HG03039 (cell line): ENCODE data around the gene RNH1.

Experiments
- ATAC-seq: cut with Tn5 transposase; IDR thresholded peaks from one replicate; pipeline ENCODE4 v1.9.1; 2021; ENCODE audit warnings: mild to moderate bottlenecking, moderate library complexity; ENCODE audit not compliant: unreplicated experiment

RNH1 gene

GRCh38 chr11:460331-461199 is 46.5 kb downstream of the RNH1 start:
- no peak for ATAC-seq

- ATAC-seq = no peak
Measured at GRCh38 chr11:459511-460220, 47.4 kb downstream of the RNH1 start.

DNA sequence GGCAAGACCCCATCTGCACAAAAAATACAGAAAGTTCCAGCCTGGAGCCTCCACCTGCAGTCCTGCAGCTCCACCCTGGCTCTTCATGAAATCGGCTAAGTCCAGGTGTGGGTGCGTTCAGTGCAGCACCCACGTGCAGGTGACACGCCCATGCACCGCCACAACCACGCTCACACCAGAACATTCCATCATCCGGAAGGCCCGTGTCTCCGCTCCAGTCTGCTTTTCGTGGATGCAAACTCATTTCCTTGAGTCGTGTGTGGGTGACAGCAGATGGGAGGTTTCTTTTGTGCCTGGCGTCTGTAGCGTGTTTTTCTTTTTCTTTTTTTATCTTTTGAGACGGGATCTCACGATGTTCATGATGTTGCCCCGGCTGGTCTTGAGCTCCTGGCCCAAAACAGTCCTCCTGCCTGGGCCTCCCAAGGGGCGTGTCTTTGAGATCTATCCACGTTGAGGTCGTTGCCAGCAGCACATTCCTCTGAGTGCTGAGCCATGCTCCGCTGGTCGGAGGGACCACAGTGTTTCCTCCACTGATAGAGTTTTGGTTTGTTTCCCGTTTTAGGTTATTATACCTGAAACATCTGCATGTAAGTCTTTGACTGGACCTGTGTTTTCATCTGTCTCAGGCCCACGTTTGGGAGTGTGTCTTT is 49.8 kb downstream of the RNH1 start:
- no peak for ATAC-seq

DNA sequence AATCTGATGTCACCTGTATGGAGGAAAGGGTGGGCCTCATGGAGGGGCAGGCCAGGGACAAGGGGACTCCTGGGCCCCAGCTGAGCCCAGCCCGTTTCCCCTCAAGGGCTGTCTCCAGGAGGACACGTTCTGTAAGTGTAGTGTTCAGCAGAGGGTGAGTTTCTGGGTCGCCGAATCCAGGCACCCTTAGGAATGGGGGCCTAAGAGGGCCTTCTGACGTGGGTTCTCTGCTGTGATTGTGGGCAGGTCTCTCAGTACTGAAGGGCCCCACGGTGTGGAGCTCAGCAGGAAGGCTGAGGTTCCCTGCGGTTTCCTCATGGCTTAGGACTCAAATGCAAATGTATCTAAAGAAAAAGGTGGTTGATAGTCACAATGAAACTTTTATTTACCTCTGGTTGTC is 50.5 kb downstream of the RNH1 start:
- no peak for ATAC-seq

- ATAC-seq = no peak
Measured at GRCh38 chr11:455566-456147, 51.4 kb downstream of the RNH1 start.

GRCh38 chr11:454801-455565 is 52.1 kb downstream of the RNH1 start:
- ATAC-seq = no peak

DNA sequence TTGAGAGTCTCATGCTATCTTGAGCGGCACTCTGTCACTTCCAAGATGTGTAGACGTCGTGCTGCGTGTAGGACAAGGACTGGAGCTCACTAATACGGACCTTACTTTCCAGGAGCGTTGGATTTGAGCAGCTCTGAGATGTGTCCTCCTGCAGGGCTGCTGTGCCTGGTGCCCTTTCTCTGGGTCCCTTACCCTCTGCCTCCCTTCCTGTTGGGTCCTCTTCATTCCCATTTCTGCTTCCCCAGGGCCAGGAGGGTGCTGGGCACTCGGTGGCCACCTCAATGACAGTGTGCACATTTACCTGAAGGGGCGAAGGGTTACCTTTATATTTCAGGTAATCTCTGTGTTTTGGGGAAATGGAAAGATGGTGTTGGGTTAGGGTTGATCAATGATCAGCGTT is 53.0 kb downstream of the RNH1 start:
- no peak for ATAC-seq

DNA sequence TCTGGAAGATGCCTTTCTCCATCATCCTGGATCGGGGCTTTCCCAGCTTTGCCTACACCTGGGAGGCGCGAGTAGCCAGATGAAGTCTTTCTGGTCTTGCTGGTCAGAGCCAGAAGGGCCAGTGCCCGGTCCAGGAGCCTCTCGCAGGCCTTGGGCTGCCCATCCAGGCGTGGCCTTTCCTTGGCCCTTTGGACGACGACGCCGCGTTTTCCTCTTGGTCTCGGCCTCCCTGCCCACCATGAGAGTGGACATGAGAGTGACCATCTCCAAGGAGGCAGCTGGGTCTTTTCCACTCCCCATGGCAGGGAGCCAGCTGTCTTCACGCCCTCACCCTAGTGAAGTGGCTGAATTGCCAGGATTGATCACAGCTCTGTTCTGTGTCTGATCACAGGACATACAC is 53.5 kb downstream of the RNH1 start:
- ATAC-seq = no peak

DNA sequence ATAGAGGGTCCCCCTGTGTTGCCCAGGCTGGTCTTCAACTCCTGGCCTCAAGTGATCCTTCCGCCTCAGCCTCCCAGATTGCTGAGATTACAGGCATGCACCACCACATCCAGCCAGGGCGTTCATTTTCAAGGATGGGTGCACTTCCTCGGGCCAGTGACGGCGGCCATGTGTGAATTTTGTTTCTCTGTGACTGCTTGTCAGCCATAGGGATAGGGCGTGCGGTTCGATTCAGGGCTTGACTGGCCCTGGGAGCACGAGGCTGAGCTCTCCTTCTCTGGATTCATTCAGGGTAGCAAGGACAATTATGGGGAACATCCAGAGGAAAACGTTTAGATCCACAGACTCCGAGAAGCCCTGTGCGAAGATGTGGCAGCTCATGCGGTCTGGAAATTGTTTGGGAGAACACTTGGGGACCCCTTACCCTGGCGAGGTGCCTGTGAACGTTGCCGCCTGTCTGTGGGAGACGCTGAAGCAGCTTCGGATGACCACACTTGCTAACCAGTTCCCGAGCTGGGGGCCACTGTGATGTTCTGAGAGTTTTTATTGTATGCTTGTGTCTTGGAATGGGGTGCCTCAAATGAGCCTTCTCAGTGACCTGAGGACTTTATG is 54.0 kb downstream of the RNH1 start:
- ATAC-seq = no peak

GRCh38 chr11:452203-452744 is 54.8 kb downstream of the RNH1 start:
- ATAC-seq = no peak

- ATAC-seq = no peak
Measured at GRCh38 chr11:451738-452137, 55.3 kb downstream of the RNH1 start.

DNA sequence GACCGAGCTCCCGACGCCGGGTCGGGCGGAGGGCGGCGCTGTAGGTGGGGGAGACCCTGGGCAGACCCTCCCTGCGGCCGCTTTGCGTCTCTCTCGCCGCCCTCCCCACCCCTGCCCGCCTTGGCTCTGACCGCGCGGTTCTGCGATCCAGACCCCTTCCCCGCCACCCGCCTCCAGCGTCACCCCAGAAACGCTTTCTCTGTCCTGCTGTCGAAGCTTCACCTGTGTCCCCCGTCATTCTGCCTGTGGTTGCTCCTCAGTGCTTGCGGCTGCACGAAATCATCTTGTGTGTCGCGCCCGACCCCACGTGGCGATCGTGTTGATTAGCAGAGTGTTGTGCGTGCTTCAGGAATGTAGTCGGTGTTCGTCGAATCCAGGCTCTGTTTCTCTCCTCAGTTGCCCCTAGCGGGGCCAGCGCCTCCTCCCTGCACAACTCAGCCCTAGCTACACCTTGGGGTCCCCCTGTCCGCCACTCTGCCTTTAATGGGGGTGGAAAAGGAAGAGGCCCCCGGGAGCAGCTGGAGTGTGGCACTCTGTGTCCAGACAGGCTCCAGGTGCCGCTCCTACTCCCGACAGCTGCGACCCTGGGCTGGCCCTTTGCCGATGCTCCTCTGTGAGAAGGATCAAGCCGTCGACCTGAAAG is 56.1 kb downstream of the RNH1 start:
- ATAC-seq = no peak

DNA sequence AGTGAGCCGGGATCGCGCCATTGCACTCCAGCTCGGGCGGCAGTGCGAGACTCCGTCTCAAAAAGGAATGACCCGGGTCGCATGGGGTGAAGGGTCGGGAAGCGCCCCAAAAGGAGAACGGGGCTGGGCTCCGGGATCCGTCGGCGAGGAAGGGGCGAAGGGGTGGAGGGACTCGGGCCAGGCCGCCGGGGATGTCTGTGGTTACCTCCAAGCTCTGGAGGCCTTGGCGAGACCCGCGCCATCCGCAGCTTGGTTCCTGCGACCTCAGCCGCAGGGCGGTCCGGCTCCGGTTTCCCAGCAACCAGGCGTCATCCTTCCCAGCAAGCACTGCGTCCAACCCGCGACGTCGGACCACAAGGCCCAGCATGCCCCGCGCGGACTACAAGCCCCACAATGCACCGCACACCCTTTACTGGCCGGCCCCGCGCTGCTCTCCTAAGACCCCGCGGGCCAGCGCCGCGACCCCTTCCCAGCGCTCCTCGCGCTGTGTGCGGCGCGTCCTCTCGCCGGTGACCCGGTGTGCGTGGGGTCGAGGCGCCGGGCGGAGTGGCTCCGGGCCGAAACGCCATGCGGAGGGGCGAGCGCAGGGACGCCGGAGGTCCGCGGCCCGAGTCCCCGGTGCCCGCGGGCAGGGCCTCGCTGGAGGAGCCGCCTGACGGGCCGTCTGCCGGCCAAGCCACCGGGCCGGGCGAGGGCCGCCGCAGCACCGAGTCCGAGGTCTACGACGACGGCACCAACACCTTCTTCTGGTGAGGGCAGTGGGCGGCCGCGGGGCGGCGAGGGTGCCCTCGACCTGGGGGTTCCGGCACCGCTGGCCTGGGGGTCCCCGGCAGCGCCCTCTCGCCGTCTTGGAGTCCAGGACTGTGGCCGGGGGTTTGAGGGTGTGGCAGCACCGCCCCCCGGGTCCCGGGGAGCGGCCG is 56.9 kb downstream of the RNH1 start, which contains the start of gene PTDSS2:
Gene PTDSS2, plus strand, starts transcription at position 391 of the 920 bp plus-strand sequence. Its CDS starts 177 bp downstream, at position 568.
- ATAC-seq = peak; percentile 58

- ATAC-seq = peak; percentile 53
Measured at GRCh38 chr11:447923-448731, 58.9 kb downstream of the RNH1 start.

DNA sequence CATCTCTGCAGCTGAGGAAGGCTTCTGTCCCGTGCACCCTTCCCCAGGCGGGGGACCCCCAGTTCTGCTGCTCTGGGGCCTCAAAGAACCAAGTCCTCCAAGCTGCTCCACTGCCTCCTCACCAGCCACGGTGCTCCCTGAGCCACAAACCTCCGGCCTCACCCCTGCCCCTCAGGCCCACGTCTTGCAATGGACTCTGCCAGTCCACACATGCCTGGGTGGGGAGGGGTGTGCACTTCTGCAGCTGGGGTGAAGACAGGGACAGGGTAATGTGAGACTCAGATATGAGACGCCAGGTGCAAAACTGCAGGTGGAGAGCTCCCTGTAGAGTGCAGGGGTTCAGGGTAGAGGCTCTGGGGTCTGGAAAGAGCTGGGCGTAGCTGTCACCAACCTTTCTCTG is 60.2 kb downstream of the RNH1 start:
- ATAC-seq = no peak

- ATAC-seq = no peak
Measured at GRCh38 chr11:445765-446588, 61.1 kb downstream of the RNH1 start.
